Keratinocyte (primary cell): ENCODE data around the gene PCNX4.

Experiments used
- CTCF ChIP-seq, 3 experiments: IDR thresholded peaks in 1 of 3; conservative IDR thresholded peaks in 1 of 3; optimal IDR thresholded peaks in 1 of 3; 2 replicates in 2 of 3; 3 replicates in 1 of 3; pipeline versions ENCODE3 to v1.5.1; 2011; ENCODE audit warnings: low read length in 3 of 3, mild to moderate bottlenecking in 3 of 3, moderate library complexity in 2 of 3, control low read depth in 1 of 3, inconsistent platforms in 1 of 3; ENCODE audit not compliant: insufficient read depth in 2 of 3; ENCODE audit errors: extremely low read depth in 1 of 3
- EZH2 ChIP-seq: IDR thresholded peaks from one replicate; pipeline ENCODE4 v1.6.1; 2012; ENCODE audit warnings: inconsistent platforms, mild to moderate bottlenecking, low read length, moderate library complexity

GRCh38 chr14:60178820-60179219 is 87.1 kb downstream of the PCNX4 start:
- TF ChIP-seq CTCF (optimal IDR thresholded peaks at IDR 0.05 in 1 of 3, IDR thresholded peaks at IDR 0.05 in 1 of 3, conservative IDR thresholded peaks at IDR 0.05 in 1 of 3; ENCODE audit: extremely low read depth in 1 of 3, insufficient read depth in 2 of 3, low read length in 3 of 3), result no peak
- no peak for TF ChIP-seq EZH2
